Fibroblast of lung (primary cell): Measurements from ENCODE around the gene ARID1B. TPM values are rescaled to one million over a fixed set of nuclear protein-coding genes. Genes with fewer than 3 reads are reported as not detected.

Source experiments
- DNase-seq, 2 donors: peaks; one replicate each; pipeline versions ENCODE4 v3.0.0 to v3.0.0-alpha.2; 2010; ENCODE audit warnings: low read depth in 2 of 2
- H2AFZ ChIP-seq: 2 replicates; pipeline ENCODE4 v1.5.1; 2012; ENCODE audit warnings: low read length, control low read depth, inconsistent platforms
- H3K27ac ChIP-seq: 2 replicates; pipeline ENCODE4 v1.5.1; 2011; ENCODE audit warnings: low read length, control low read depth; ENCODE audit not compliant: insufficient read depth
- H3K27me3 ChIP-seq: 2 replicates; pipeline ENCODE4 v1.5.1; 2011; ENCODE audit warnings: mild to moderate bottlenecking, low read length; ENCODE audit not compliant: control insufficient read depth, insufficient read depth
- H3K36me3 ChIP-seq: 2 replicates; pipeline ENCODE4 v1.5.1; 2011; ENCODE audit warnings: low read length; ENCODE audit not compliant: control insufficient read depth, insufficient read depth
- H3K4me1 ChIP-seq: 2 replicates; pipeline ENCODE4 v1.5.1; 2011; ENCODE audit warnings: low read length; ENCODE audit not compliant: control insufficient read depth, insufficient read depth; ENCODE audit errors: extremely low read depth
- H3K4me2 ChIP-seq: 2 replicates; pipeline ENCODE4 v1.5.1; 2011; ENCODE audit warnings: low read length, control low read depth; ENCODE audit not compliant: insufficient read depth; ENCODE audit errors: extremely low read depth
- H3K4me3 ChIP-seq, 4 experiments: fragments of 200-600 bp in 1 of 4; sonication (generic) in 1 of 4; replicated peaks in 1 of 4; 2 replicates each; pipeline ENCODE4 v1.5.1; 2011 to 2016; ENCODE audit warnings: low read length in 4 of 4, low read depth in 3 of 4, mild to moderate bottlenecking in 3 of 4, control low read depth in 2 of 4, inconsistent platforms in 1 of 4, mixed read lengths in 1 of 4; ENCODE audit not compliant: insufficient read depth in 1 of 4; ENCODE audit errors: control extremely low read depth in 1 of 4
- H3K79me2 ChIP-seq: 2 replicates; pipeline ENCODE4 v1.5.1; 2012; ENCODE audit warnings: mild to moderate bottlenecking, low read length, inconsistent platforms; ENCODE audit not compliant: control insufficient read depth, insufficient read depth
- H3K9ac ChIP-seq: 2 replicates; pipeline ENCODE4 v1.5.1; 2011; ENCODE audit warnings: mild to moderate bottlenecking, low read length, control low read depth; ENCODE audit not compliant: insufficient read depth
- H3K9me3 ChIP-seq: 2 replicates; pipeline ENCODE4 v1.5.1; 2012; ENCODE audit warnings: low read depth, low read length; ENCODE audit not compliant: control insufficient read depth, insufficient read depth
- H4K20me1 ChIP-seq: 2 replicates; pipeline ENCODE4 v1.5.1; 2011; ENCODE audit warnings: low read length; ENCODE audit not compliant: control insufficient read depth, insufficient read depth; ENCODE audit errors: extremely low read depth
- CTCF ChIP-seq, 2 donors: IDR thresholded peaks in 1 of 2; conservative IDR thresholded peaks in 1 of 2; 1 replicate in 1 of 2; 2 replicates in 1 of 2; pipeline ENCODE4 v1.5.1; 2011 to 2012; ENCODE audit warnings: low read length in 2 of 2, control low read depth in 1 of 2, inconsistent platforms in 1 of 2, low read depth in 1 of 2, mild to moderate bottlenecking in 1 of 2
- EZH2 ChIP-seq: IDR thresholded peaks from 2 replicates; pipeline ENCODE4 v1.5.1; 2012; ENCODE audit warnings: low read length, control low read depth, mild to moderate bottlenecking; ENCODE audit errors: missing control alignments
- polyA plus RNA-seq, 2 donors: library from polyadenylated mRNA; depleted of rRNA in 1 of 2; stranded (reverse) in 1 of 2; unstranded in 1 of 2; fragments of >200 nt; gene quantifications; 2 replicates each; pipeline ENCODE4 v1.2.1, GENCODE V29; 2011 to 2012; ENCODE audit warnings: missing spikeins in 1 of 2
- total RNA-seq: library from RNA; depleted of rRNA; stranded (reverse); fragments of >200 nt; gene quantifications from 2 replicates; pipeline ENCODE4 v1.2.1, GENCODE V29; 2014

ARID1B gene
- total and polyA plus RNA-seq, 2 donors (not counting 1 experiment from before 2014, with no cell fraction given): 15.4 to 41.9 TPM

- H3K9ac ChIP-seq: no peak overlapping the region
- no peak for DNase-seq
- H4K20me1 ChIP-seq: no peaks in the 10 kb centered on the region
Observed at GRCh38 chr6:157066781-157067491, 289.8 kb downstream of the ARID1B start.

GRCh38 chr6:157067507-157067906 is 290.3 kb downstream of the ARID1B start:
- Histone ChIP-seq H3K4me1 (peaks cover 2% of the 10 kb centered on the region), H4K20me1 (no peaks in the 10 kb centered on the region), H3K9ac (no peak overlapping the region), H3K27me3 (no peaks in the 10 kb centered on the region), H3K4me3 (no peak overlapping the region), H3K4me2 (no peak overlapping the region), H2AFZ (no peak overlapping the region), H3K79me2 (no peaks in the 10 kb centered on the region), H3K27ac (no peak overlapping the region), H3K9me3 (no peaks in the 10 kb centered on the region), H3K36me3 (no peaks in the 10 kb centered on the region)
- TF ChIP-seq EZH2 (no peak), CTCF (conservative IDR thresholded peaks at IDR 0.05 in 1 of 2, IDR thresholded peaks at IDR 0.05 in 1 of 2; ENCODE audit: low read depth in 1 of 2, low read length in 2 of 2) (no peak)
- DNase-seq: no peak

More at GRCh38 chr6:157066781-157067491, 289.8 kb downstream of the ARID1B start:
- no peaks in the 10 kb centered on the region for H3K27me3 ChIP-seq
- no peaks in the 10 kb centered on the region for H3K79me2 ChIP-seq
- peaks cover 2% of the 10 kb centered on the region for H3K4me1 ChIP-seq
- no peak overlapping the region for H3K27ac ChIP-seq
- no peak overlapping the region for H3K4me3 ChIP-seq
- H3K4me2 ChIP-seq: no peak overlapping the region
- no peak for TF ChIP-seq CTCF (conservative IDR thresholded peaks at IDR 0.05 in 1 of 2, IDR thresholded peaks at IDR 0.05 in 1 of 2; ENCODE audit: low read depth in 1 of 2, low read length in 2 of 2)
- no peak for TF ChIP-seq EZH2
- H3K36me3 ChIP-seq: no peaks in the 10 kb centered on the region
- no peak overlapping the region for H2AFZ ChIP-seq
- H3K9me3 ChIP-seq: no peaks in the 10 kb centered on the region

GRCh38 chr6:157068691-157069324 is 291.6 kb downstream of the ARID1B start:
- Histone ChIP-seq H3K4me1 (peaks cover 2% of the 10 kb centered on the region), H3K4me2 (no peak overlapping the region), H4K20me1 (no peaks in the 10 kb centered on the region), H2AFZ (no peak overlapping the region), H3K27ac (no peak overlapping the region), H3K79me2 (no peaks in the 10 kb centered on the region), H3K4me3 (no peak overlapping the region), H3K9me3 (no peaks in the 10 kb centered on the region), H3K36me3 (no peaks in the 10 kb centered on the region), H3K27me3 (no peaks in the 10 kb centered on the region), H3K9ac (no peak overlapping the region)
- DNase-seq: peak in 1 of 2 donors; percentile 61
- TF ChIP-seq EZH2 (no peak), CTCF (conservative IDR thresholded peaks at IDR 0.05 in 1 of 2, IDR thresholded peaks at IDR 0.05 in 1 of 2; ENCODE audit: low read depth in 1 of 2, low read length in 2 of 2) (no peak)
